GM23338 (cell line): Measurements from ENCODE around the gene CACNA1D. TPM values are rescaled to one million over a fixed set of nuclear protein-coding genes. Genes with fewer than 3 reads are reported as not detected.

Experiments used
- ATAC-seq: fragments of 200-7000 bp; cut with Tn5 transposase; 3 replicates; pipeline ENCODE4 v1.9.1; 2020
- DNase-seq: peaks from one replicate; pipeline ENCODE4 v3.0.0-alpha.2; 2015; ENCODE audit warnings: low spot score
- H2AFZ ChIP-seq: fragments of 200-600 bp; sonication (generic); 2 replicates; pipeline ENCODE4 v1.8.0; 2016; ENCODE audit warnings: antibody characterized with exemption, mild to moderate bottlenecking, moderate library complexity
- H3F3A ChIP-seq: fragments of 200-600 bp; sonication (generic); replicated peaks from 2 replicates; pipeline ENCODE4 v1.8.0; 2017; ENCODE audit warnings: antibody characterized with exemption, mixed run types, low read depth
- H3K27ac ChIP-seq: fragments of 200-600 bp; sonication (generic); 2 replicates; pipeline ENCODE4 v1.6.1; 2016; ENCODE audit warnings: low read depth
- H3K27me3 ChIP-seq: fragments of 200-600 bp; sonication (generic); 2 replicates; pipeline ENCODE4 v1.8.0; 2016; ENCODE audit warnings: mild to moderate bottlenecking, mixed run types, moderate library complexity; ENCODE audit not compliant: insufficient read depth
- H3K36me3 ChIP-seq: fragments of 200-600 bp; sonication (generic); 2 replicates; pipeline ENCODE4 v1.8.0; 2016; ENCODE audit warnings: mild to moderate bottlenecking; ENCODE audit not compliant: insufficient read depth
- H3K4me1 ChIP-seq: fragments of 200-600 bp; sonication (generic); 2 replicates; pipeline ENCODE4 v1.8.0; 2016; ENCODE audit warnings: mild to moderate bottlenecking, moderate library complexity; ENCODE audit not compliant: insufficient read depth
- H3K4me2 ChIP-seq: fragments of 200-600 bp; sonication (generic); 2 replicates; pipeline ENCODE4 v1.7.1; 2017; ENCODE audit warnings: mixed run types
- H3K4me3 ChIP-seq: fragments of 200-600 bp; sonication (generic); 2 replicates; pipeline ENCODE4 v1.6.1; 2016; ENCODE audit warnings: mixed run types
- H3K79me2 ChIP-seq: fragments of 200-600 bp; sonication (generic); replicated peaks from 2 replicates; pipeline ENCODE4 v1.8.0; 2017; ENCODE audit warnings: mild to moderate bottlenecking; ENCODE audit not compliant: insufficient read depth
- H3K9me2 ChIP-seq: fragments of 200-600 bp; sonication (generic); 2 replicates; pipeline ENCODE4 v1.8.0; 2017; ENCODE audit not compliant: insufficient read depth
- H4K20me1 ChIP-seq: fragments of 200-600 bp; sonication (generic); replicated peaks from 2 replicates; pipeline ENCODE4 v1.8.0; 2017; ENCODE audit warnings: mild to moderate bottlenecking; ENCODE audit not compliant: insufficient read depth
- H3K27ac Mint-ChIP-seq: 2 replicates; pipeline ENCODE4 v1.8.0; 2020; ENCODE audit warnings: inconsistent platforms, mild to moderate bottlenecking, moderate library complexity, mixed read lengths
- H3K27me3 Mint-ChIP-seq: 3 replicates; pipeline ENCODE4 v1.8.0; 2022; ENCODE audit warnings: low read depth, mild to moderate bottlenecking, moderate library complexity, mixed read lengths, inconsistent platforms; ENCODE audit not compliant: insufficient read depth, poor library complexity
- H3K36me3 Mint-ChIP-seq: 3 replicates; pipeline ENCODE4 v1.8.0; 2021; ENCODE audit warnings: low read depth, mild to moderate bottlenecking, inconsistent platforms, moderate library complexity, mixed read lengths
- H3K4me1 Mint-ChIP-seq: 3 replicates; pipeline ENCODE4 v1.8.0; 2020; ENCODE audit warnings: mild to moderate bottlenecking, inconsistent platforms, mixed read lengths
- H3K4me3 Mint-ChIP-seq: 3 replicates; pipeline ENCODE4 v1.8.0; 2021; ENCODE audit warnings: moderate library complexity, mild to moderate bottlenecking, inconsistent platforms, mixed read lengths
- H3K9me3 Mint-ChIP-seq: 3 replicates; pipeline ENCODE4 v1.8.0; 2020; ENCODE audit warnings: moderate library complexity, mild to moderate bottlenecking, inconsistent platforms, mixed read lengths
- CTCF ChIP-seq, 2 experiments: fragments of 200-600 bp in 1 of 2; sonication (generic) in 1 of 2; conservative IDR thresholded peaks; 2 replicates each; pipeline versions ENCODE4 v1.5.1 to v1.6.1; 2016 to 2017; ENCODE audit warnings: antibody characterized with exemption in 2 of 2, low read depth in 2 of 2, mild to moderate bottlenecking in 2 of 2, moderate library complexity in 1 of 2
- ETS1 ChIP-seq: IDR thresholded peaks from 2 replicates; pipeline ENCODE4 v1.6.1; 2016; ENCODE audit warnings: antibody characterized with exemption
- EZH2 ChIP-seq: fragments of 200-600 bp; sonication (generic); IDR thresholded peaks from one replicate; pipeline ENCODE4 v1.8.0; 2017; ENCODE audit warnings: antibody characterized with exemption, mild to moderate bottlenecking, low read depth; ENCODE audit not compliant: unreplicated experiment
- JUNB ChIP-seq: IDR thresholded peaks from one replicate; pipeline ENCODE4 v1.6.1; 2016; ENCODE audit warnings: antibody characterized with exemption; ENCODE audit not compliant: unreplicated experiment
- REST ChIP-seq: IDR thresholded peaks from one replicate; pipeline ENCODE4 v1.6.1; 2018; ENCODE audit warnings: antibody characterized with exemption; ENCODE audit not compliant: unreplicated experiment
- ZNF114 ChIP-seq: fragments of 250-450 bp; sonication (Bioruptor Pico); IDR thresholded peaks from 2 replicates; pipeline ENCODE4 v1.5.0; 2020; ENCODE audit warnings: mild to moderate bottlenecking, moderate library complexity
- ZNF331 ChIP-seq: fragments of 250-450 bp; sonication (Bioruptor Pico); IDR thresholded peaks from 2 replicates; pipeline ENCODE4 v1.5.0; 2020; ENCODE audit warnings: low read depth, mild to moderate bottlenecking, moderate library complexity
- ZNF462 ChIP-seq: fragments of 250-450 bp; sonication (Bioruptor Pico); IDR thresholded peaks from 2 replicates; pipeline ENCODE4 v1.5.0; 2020; ENCODE audit warnings: mild to moderate bottlenecking, moderate library complexity
- polyA plus RNA-seq: library from polyadenylated mRNA; unstranded; fragments of >200 nt; fragmentation: Nextera tagmentation; extraction: Ambion mirVana; gene quantifications from 2 replicates; pipeline ENCODE4 v1.2.1, GENCODE V29; 2016
- total RNA-seq: library from RNA; depleted of rRNA; stranded (reverse); fragments of >200 nt; shearing (Covaris generic); gene quantifications from 2 replicates; pipeline ENCODE4 v1.2.3, GENCODE V29; 2014

The CACNA1D gene
- total and polyA plus RNA-seq, 2 experiments from 2014 or later: 1.7 to 1.8 TPM

GRCh38 chr3:53502737-53503136 is 8.3 kb downstream of the CACNA1D start (continued):
- TF ChIP-seq ETS1 (no peak), JUNB (no peak), REST (no peak)

- no peaks in the 10 kb centered on the region for H3K27me3 ChIP-seq
- H3F3A ChIP-seq: no peaks in the 10 kb centered on the region
- Mint-ChIP-seq H3K27ac (no peak overlapping the region), H3K4me3 (no peak overlapping the region), H3K9me3 (no peaks in the 10 kb centered on the region), H3K4me1 (peaks cover 23% of the 10 kb centered on the region), H3K27me3 (peaks cover 3% of the 10 kb centered on the region), H3K36me3 (no peaks in the 10 kb centered on the region)
- no peaks in the 10 kb centered on the region for H3K9me2 ChIP-seq
- no peak overlapping the region for H3K4me2 ChIP-seq
- H3K4me1 ChIP-seq: peaks cover 11% of the 10 kb centered on the region; the same call in 1 of the 2 replicates
- no peak overlapping the region for H2AFZ ChIP-seq
- no peaks in the 10 kb centered on the region for H4K20me1 ChIP-seq
- H3K27ac ChIP-seq: no peak overlapping the region
- no peak for ATAC-seq
- no peaks in the 10 kb centered on the region for H3K36me3 ChIP-seq
- no peaks in the 10 kb centered on the region for H3K79me2 ChIP-seq
- no peak overlapping the region for H3K4me3 ChIP-seq
- no peak for DNase-seq
- no peak for TF ChIP-seq JUNB
- no peak for TF ChIP-seq REST
- no peak for TF ChIP-seq ZNF331
- no peak for TF ChIP-seq ZNF462 (CRISPR knock-in tag)
- TF ChIP-seq ZNF114 (CRISPR knock-in tag): no peak
- no peak for TF ChIP-seq CTCF (conservative IDR thresholded peaks at IDR 0.05; ENCODE audit: low read depth in 2 of 2)
- TF ChIP-seq EZH2: no peak
Measured at GRCh38 chr3:53503195-53503594, 8.8 kb downstream of the CACNA1D start.
